ENCODE results near the gene FHIP2A.

The FHIP2A gene

GRCh38 chr10:114857922-114858629 lies 36.5 kb downstream of the FHIP2A start:
- no peak for DNase-seq (ENCODE audit: low spot score)

GRCh38 chr10:114859222-114859621 lies 37.6 kb downstream of the FHIP2A start:
- no peak for DNase-seq (ENCODE audit: low spot score)

DNA sequence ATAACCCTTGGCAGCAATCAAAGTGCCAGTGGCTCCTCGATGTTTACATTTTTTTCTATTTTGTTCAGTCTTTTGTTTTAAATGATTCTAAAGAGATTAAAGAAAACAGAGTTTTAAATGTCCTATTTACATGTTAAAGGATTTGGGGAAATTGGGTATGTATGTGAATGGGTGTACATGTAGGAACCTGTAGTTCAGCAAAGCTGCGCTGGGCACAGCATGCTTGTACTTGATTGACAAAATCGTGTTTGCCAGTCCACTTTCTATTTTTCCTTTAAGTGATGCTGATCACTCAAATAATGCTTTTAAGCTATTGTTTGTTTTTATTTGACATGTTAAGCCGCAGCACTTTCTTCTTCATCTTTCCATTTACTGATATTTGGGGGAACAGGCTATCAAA lies 40.9 kb downstream of the FHIP2A start:
- no peak for DNase-seq (ENCODE audit: low spot score)

GRCh38 chr10:114867365-114867764 lies 45.8 kb downstream of the FHIP2A start:
- no peak for DNase-seq (ENCODE audit: low spot score)

DNA sequence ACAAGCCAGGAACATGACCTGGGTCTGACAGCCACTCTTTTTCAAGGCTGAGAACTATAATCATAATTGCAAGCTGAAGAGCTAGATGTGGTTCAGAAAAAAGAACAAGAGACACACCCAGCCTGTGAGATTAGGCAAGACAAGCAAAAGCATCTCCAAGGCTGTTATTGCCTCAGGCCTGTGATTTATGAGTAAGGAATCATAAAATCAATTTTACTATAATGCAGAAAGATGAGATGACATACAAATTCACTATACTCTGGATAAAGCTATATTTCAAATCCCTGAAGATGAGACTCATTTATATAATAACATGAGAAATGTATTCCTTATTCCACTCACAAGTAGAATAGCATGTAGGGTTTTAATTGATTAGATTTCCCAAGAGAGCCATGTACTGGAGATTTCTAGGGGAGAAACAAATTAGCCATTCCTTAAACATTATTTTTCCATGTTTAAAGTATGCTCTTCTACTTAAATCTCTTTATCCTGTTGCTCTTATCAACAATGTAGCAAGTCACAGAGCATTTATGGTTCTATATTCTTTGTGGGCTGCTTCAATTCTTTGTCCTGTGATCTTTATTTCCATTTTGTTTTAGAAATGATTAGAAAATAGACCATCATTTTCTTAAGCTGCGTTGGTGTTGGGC lies 47.4 kb downstream of the FHIP2A start:
- DNase-seq (ENCODE audit: low spot score) = peak; percentile 62

- peak; percentile 53 for DNase-seq (ENCODE audit: low spot score)
Observed at GRCh38 chr10:114869520-114869892, 47.9 kb downstream of the FHIP2A start.

DNA sequence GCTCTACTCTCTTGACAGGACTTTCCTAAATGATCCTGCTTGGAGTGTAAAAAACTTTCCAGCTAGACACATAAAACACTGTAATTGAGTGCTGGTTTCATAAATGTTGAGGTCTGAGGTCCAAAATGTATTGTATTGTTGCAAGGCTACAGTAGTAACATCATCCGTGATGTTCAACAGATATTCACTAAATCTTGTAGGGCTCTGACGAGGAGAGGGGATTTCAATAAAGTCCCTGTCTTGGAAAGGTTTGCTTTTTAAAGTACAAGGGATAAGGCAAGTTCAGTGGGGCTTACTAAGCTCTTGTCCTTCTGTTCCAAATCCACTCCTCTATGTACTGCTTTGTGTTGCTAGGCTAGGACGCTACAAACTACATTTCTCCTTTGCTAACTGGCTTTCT lies 48.9 kb downstream of the FHIP2A start:
- DNase-seq (ENCODE audit: low spot score) = no peak

GRCh38 chr10:114871379-114871778 lies 49.8 kb downstream of the FHIP2A start:
- DNase-seq (ENCODE audit: low spot score) = no peak

Measured in GM03348 (cell line).